ENCODE data around the gene SELENOV.

The SELENOV gene

DNA sequence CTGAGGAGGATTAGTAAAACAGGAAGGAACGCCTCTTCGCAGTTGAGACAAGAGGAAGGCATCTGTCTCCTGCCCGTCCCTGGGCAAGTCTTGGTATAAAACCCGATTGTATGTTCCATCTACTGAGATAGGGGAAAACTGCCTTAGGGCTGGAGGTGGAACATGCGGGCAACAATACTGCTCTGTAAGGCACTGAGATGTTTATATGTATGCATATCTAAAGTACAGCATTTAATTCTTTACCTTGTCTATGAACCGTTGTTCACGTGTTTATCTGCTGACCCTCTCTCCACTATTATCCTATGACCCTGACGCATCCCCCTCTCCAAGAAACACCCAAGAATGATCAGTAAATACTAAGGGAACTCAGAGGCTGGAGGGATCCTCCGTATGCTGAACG, 35.0 kb upstream of the SELENOV start:
- ATAC-seq, result no peak
- TF ChIP-seq TCF4 (CRISPR knock-in tag; IDR thresholded peaks at IDR 0.05; ENCODE audit: borderline replicate concordance) (no peak), ZNF70 (CRISPR knock-in tag; IDR thresholded peaks at IDR 0.05) (no peak), CREB5 (CRISPR knock-in tag; IDR thresholded peaks at IDR 0.05; ENCODE audit: low read depth) (no peak)

GRCh38 chr19:39480337-39481228, 34.4 kb upstream of the SELENOV start, which contains the start of gene TIMM50:
TIMM50 (plus strand) TSS chr19:39480838; CDS start chr19:39480854, 16 bp downstream.
- peak; percentile 98 for ATAC-seq
- TF ChIP-seq ZNF70 (CRISPR knock-in tag; IDR thresholded peaks at IDR 0.05), result no peak

GRCh38 chr19:39481229-39481545, 33.8 kb upstream of the SELENOV start:
- ATAC-seq, result peak; percentile 8
- no peak for TF ChIP-seq ZNF70 (CRISPR knock-in tag; IDR thresholded peaks at IDR 0.05)
- no peak for TF ChIP-seq ZNF565 (CRISPR knock-in tag; conservative IDR thresholded peaks at IDR 0.05; ENCODE audit: low read depth)

DNA sequence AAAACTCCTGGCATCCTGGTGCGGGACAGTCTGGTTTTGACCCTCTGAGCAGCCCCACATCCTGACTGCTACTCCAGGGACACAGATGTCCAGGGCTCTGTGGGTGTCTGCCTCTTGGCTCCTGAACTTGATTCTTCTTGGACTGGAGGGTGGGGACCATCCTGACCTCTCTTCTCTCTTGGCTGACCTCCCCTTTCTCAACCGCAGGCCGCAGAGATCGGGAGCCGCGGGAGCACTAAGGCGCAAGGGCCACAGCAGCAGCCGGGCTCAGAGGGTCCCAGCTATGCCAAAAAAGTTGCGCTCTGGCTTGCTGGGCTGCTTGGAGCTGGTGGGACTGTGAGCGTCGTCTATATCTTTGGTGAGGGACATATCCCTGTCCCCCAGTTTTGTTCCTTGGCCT, 33.3 kb upstream of the SELENOV start:
- TF ChIP-seq OSR1 (CRISPR knock-in tag; IDR thresholded peaks at IDR 0.05), result no peak
- TF ChIP-seq, protein P1, sequence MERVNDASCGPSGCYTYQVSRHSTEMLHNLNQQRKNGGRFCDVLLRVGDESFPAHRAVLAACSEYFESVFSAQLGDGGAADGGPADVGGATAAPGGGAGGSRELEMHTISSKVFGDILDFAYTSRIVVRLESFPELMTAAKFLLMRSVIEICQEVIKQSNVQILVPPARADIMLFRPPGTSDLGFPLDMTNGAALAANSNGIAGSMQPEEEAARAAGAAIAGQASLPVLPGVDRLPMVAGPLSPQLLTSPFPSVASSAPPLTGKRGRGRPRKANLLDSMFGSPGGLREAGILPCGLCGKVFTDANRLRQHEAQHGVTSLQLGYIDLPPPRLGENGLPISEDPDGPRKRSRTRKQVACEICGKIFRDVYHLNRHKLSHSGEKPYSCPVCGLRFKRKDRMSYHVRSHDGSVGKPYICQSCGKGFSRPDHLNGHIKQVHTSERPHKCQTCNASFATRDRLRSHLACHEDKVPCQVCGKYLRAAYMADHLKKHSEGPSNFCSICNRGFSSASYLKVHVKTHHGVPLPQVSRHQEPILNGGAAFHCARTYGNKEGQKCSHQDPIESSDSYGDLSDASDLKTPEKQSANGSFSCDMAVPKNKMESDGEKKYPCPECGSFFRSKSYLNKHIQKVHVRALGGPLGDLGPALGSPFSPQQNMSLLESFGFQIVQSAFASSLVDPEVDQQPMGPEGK (CRISPR knock-in tag; IDR thresholded peaks at IDR 0.05; ENCODE audit: borderline replicate concordance), result no peak
- TF ChIP-seq ARNTL (CRISPR knock-in tag; IDR thresholded peaks at IDR 0.05; ENCODE audit: borderline replicate concordance, low read depth), result no peak
- no peak for TF ChIP-seq SNAI2 (CRISPR knock-in tag; IDR thresholded peaks at IDR 0.05)
- TF ChIP-seq PPARA (CRISPR knock-in tag; IDR thresholded peaks at IDR 0.05; ENCODE audit: borderline replicate concordance), result no peak
- TF ChIP-seq ISL1 (CRISPR knock-in tag; IDR thresholded peaks at IDR 0.05), result no peak
- TF ChIP-seq ZC3H10 (CRISPR knock-in tag; IDR thresholded peaks at IDR 0.05), result no peak
- TF ChIP-seq CREB5 (CRISPR knock-in tag; IDR thresholded peaks at IDR 0.05; ENCODE audit: low read depth), result no peak
- TF ChIP-seq ZFP30 (CRISPR knock-in tag; IDR thresholded peaks at IDR 0.05), result no peak
- no peak for TF ChIP-seq ZNF8 (CRISPR knock-in tag; IDR thresholded peaks at IDR 0.05)
- no peak for TF ChIP-seq CSDC2 (CRISPR knock-in tag; IDR thresholded peaks at IDR 0.05)
- TF ChIP-seq RARB (CRISPR knock-in tag; IDR thresholded peaks at IDR 0.05), result no peak
- TF ChIP-seq ESRRG (CRISPR knock-in tag; IDR thresholded peaks at IDR 0.05), result no peak
- TF ChIP-seq CSRNP3 (CRISPR knock-in tag; IDR thresholded peaks at IDR 0.05), result no peak
- TF ChIP-seq ZNF70 (CRISPR knock-in tag; IDR thresholded peaks at IDR 0.05), result no peak
- TF ChIP-seq, protein P2, sequence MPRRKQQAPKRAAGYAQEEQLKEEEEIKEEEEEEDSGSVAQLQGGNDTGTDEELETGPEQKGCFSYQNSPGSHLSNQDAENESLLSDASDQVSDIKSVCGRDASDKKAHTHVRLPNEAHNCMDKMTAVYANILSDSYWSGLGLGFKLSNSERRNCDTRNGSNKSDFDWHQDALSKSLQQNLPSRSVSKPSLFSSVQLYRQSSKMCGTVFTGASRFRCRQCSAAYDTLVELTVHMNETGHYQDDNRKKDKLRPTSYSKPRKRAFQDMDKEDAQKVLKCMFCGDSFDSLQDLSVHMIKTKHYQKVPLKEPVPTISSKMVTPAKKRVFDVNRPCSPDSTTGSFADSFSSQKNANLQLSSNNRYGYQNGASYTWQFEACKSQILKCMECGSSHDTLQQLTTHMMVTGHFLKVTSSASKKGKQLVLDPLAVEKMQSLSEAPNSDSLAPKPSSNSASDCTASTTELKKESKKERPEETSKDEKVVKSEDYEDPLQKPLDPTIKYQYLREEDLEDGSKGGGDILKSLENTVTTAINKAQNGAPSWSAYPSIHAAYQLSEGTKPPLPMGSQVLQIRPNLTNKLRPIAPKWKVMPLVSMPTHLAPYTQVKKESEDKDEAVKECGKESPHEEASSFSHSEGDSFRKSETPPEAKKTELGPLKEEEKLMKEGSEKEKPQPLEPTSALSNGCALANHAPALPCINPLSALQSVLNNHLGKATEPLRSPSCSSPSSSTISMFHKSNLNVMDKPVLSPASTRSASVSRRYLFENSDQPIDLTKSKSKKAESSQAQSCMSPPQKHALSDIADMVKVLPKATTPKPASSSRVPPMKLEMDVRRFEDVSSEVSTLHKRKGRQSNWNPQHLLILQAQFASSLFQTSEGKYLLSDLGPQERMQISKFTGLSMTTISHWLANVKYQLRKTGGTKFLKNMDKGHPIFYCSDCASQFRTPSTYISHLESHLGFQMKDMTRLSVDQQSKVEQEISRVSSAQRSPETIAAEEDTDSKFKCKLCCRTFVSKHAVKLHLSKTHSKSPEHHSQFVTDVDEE (CRISPR knock-in tag; IDR thresholded peaks at IDR 0.05), result no peak
- TF ChIP-seq POU6F1 (CRISPR knock-in tag; IDR thresholded peaks at IDR 0.05; ENCODE audit: borderline replicate concordance, low read depth), result no peak
- no peak for TF ChIP-seq GLIS3 (CRISPR knock-in tag; IDR thresholded peaks at IDR 0.05)
- TF ChIP-seq ZFP3 (CRISPR knock-in tag; IDR thresholded peaks at IDR 0.05), result no peak
- no peak for ATAC-seq
